ENCODE data around the gene ASXL1. TPM values are rescaled to one million over a fixed set of nuclear protein-coding genes. Genes with fewer than 3 reads are reported as not detected.
A peak's percentile ranks its signal among the peaks of the same experiment; 100 is the strongest.

Gene ASXL1
- total and polyA plus RNA-seq, 8 donors = 32.9 to 57.7 (median 38.0) TPM

GRCh38 chr20:32325706-32326503 is 32.2 kb upstream of the ASXL1 start:
- H3K27ac ChIP-seq = peak overlapping the region; percentile 16 to 78 (median 58)
- WGBS, 2 donors = 43 to 49% methylated on average over 6 of the region's 6 CpGs
- peaks cover 18 to 32% (median 31%) of the 10 kb centered on the region in 3 donors for H3K4me1 ChIP-seq

DNA sequence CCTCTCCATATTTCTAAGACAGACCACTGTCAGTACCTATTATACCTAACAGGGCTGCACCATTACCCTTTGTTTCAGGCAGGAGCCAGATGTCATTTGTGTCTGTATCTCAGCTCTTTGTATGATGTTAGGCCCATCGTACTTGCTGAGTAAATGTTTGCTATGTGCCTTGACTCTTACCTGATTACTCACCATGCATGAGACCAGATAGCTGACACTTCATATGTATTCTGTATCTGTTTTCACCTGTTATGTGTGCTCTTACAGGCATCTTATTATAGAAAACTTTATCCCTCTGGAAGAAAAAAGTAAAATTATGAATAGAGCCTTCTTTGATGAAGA is 31.7 kb upstream of the ASXL1 start:
- DNase-seq = no peak
- H3K4me3 ChIP-seq = no peak overlapping the region
- WGBS, 2 donors = 12 to 15% methylated on average over 1 of the region's 1 CpG
- intact Hi-C loops (cut with DNase I) = no loop called here
- H3K27ac ChIP-seq = peak overlapping the region; percentile 16 to 78 (median 58)
- peak; percentile 23 to 60 (median 38) for ATAC-seq
- H3K4me1 ChIP-seq = peaks cover 23 to 38% (median 36%) of the 10 kb centered on the region in 3 donors
- TF ChIP-seq, protein P1, sequence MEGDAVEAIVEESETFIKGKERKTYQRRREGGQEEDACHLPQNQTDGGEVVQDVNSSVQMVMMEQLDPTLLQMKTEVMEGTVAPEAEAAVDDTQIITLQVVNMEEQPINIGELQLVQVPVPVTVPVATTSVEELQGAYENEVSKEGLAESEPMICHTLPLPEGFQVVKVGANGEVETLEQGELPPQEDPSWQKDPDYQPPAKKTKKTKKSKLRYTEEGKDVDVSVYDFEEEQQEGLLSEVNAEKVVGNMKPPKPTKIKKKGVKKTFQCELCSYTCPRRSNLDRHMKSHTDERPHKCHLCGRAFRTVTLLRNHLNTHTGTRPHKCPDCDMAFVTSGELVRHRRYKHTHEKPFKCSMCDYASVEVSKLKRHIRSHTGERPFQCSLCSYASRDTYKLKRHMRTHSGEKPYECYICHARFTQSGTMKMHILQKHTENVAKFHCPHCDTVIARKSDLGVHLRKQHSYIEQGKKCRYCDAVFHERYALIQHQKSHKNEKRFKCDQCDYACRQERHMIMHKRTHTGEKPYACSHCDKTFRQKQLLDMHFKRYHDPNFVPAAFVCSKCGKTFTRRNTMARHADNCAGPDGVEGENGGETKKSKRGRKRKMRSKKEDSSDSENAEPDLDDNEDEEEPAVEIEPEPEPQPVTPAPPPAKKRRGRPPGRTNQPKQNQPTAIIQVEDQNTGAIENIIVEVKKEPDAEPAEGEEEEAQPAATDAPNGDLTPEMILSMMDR (IDR thresholded peaks at IDR 0.05) = no peak
- H3K9me3 ChIP-seq = no peaks in the 10 kb centered on the region
- H3K27me3 ChIP-seq = no peaks in the 10 kb centered on the region
- FAIRE-seq = no peak
- H3K36me3 ChIP-seq = peaks cover 0 to 9% (median 0%) of the 10 kb centered on the region in 3 donors

More at GRCh38 chr20:32325706-32326503, 32.2 kb upstream of the ASXL1 start:
- TF ChIP-seq, protein P1 (IDR thresholded peaks at IDR 0.05) = no peak
- H3K4me3 ChIP-seq = no peak overlapping the region
- ATAC-seq (peak; percentile 79 to 86 (median 84)), FAIRE-seq (no peak), DNase-seq (peak in 1 of 6 donors; percentile 54)
- intact Hi-C loops (cut with DNase I) = no loop called here
- peaks cover 0 to 3% (median 0%) of the 10 kb centered on the region in 3 donors for H3K36me3 ChIP-seq
- no peaks in the 10 kb centered on the region for H3K27me3 ChIP-seq
- no peaks in the 10 kb centered on the region for H3K9me3 ChIP-seq

DNA sequence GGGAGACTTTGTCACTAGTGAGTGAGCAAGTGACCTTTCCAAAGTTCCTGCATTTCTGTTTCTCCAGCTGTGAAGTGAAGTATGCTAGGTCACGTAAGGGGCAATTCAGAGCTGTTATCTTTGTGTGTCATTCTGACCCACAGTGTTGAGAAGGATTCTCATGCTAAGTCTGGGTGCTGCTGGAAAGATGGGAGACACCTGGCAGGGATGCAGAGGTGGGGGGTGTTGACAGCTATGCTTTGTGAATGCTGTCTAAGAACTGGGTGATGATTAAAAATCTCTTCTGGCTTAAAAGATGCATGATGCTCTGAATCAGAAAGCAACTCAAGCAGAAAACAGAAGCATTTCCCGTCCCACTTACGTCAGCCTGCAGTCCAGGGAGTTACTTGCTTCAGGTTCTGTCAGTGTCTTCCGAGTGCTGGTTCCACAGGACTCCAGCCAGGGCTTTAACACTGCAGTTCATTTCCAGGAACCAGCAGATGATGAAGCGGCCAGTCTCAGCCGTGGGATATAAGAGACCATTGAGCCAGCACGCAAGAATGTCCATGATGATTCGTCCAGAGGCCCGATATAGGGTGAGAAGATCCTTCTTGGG is 30.9 kb upstream of the ASXL1 start:
- TF ChIP-seq, protein P1 (IDR thresholded peaks at IDR 0.05) = no peak
- intact Hi-C loops (cut with DNase I) = no loop called here
- Histone ChIP-seq H3K9me3 (no peaks in the 10 kb centered on the region), H3K4me1 (peaks cover 29 to 45% (median 43%) of the 10 kb centered on the region in 3 donors), H3K27ac (peak overlapping the region in 3 of 4 donors; percentile 50 to 78 (median 67)), H3K4me3 (no peak overlapping the region), H3K27me3 (no peaks in the 10 kb centered on the region), H3K36me3 (peaks cover 0 to 16% (median 0%) of the 10 kb centered on the region in 3 donors)
- FAIRE-seq (no peak), DNase-seq (no peak), ATAC-seq (peak in 1 of 4 donors; percentile 1)
- WGBS, 2 donors = 86 to 87% methylated on average over 9 of the region's 9 CpGs

DNA sequence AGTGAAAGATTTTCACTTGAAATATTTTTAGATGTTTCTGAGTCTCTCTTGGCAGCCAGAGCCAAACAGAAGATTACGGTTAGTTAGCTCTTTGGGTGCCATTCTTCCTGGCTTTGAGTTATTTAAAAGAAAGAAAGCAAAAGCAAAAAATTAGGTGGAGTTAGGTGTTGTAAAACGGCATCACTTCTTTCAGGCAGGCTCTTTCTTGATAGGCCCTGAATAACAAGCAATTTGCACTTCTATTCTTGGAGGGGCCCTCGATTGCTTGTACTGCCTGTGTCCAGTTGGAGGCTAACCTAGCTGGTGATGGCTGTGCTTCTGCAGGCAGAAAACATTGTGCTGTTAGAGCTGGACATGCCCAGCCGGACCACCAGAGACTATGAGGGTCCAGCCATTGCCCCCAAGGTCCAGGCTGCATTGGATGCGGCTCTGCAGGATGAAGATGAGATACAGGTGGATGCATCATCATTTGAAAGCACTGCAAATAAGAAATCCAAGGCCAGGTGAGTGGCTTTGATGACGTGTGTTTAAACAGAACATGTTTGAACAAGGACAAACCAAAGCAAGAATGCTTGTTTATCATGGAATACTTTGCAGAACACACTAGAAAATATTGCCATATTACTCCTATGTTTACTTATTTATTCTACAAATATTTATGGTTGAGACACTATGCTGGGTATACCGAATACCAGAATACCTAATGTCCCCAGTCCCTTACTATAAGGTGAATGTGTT is 28.1 kb upstream of the ASXL1 start:
- ATAC-seq (peak; percentile 17 to 59 (median 28)), FAIRE-seq (no peak), DNase-seq (peak in 1 of 6 donors; percentile 49)
- 46 to 51% methylated on average over 7 of the region's 7 CpGs for WGBS, 2 donors
- H3K36me3 ChIP-seq = peaks cover 0 to 17% (median 0%) of the 10 kb centered on the region in 3 donors
- TF ChIP-seq, protein P1 (IDR thresholded peaks at IDR 0.05) = no peak
- H3K27ac ChIP-seq = peak overlapping the region; percentile 24 to 86 (median 70)
- H3K27me3 ChIP-seq = no peaks in the 10 kb centered on the region
- H3K4me3 ChIP-seq = no peak overlapping the region
- H3K9me3 ChIP-seq = no peaks in the 10 kb centered on the region
- intact Hi-C loops (cut with DNase I) = no loop called here
- H3K4me1 ChIP-seq = peaks cover 53 to 67% (median 66%) of the 10 kb centered on the region in 3 donors

Data from pancreas (tissue), 10 donors.